DMS114 treated with DMSO at 0.1 percent for 48 hours (cell line): ENCODE data around the gene ZNF593.

Experiments
- DNase-seq: peaks from one replicate; lab custom pipeline; 2025; ENCODE audit not compliant: unreplicated experiment; lab: John Stamatoyannopoulos, UW

ZNF593 gene

GRCh38 chr1:26168410-26169197 lies 1.1 kb upstream of the ZNF593 start, which contains the start of gene C1orf232:
Gene C1orf232 (minus strand): TSS chr1:26168963. CDS start chr1:26168499, 464 bp downstream.
- no peak for DNase-seq

- no peak for DNase-seq
These were observed 532 bp upstream of the ZNF593 start for GRCh38 chr1:26169198-26169554.

- no peak for DNase-seq
These were observed 739 bp downstream of the ZNF593 start for GRCh38 chr1:26170472-26170821.

DNA sequence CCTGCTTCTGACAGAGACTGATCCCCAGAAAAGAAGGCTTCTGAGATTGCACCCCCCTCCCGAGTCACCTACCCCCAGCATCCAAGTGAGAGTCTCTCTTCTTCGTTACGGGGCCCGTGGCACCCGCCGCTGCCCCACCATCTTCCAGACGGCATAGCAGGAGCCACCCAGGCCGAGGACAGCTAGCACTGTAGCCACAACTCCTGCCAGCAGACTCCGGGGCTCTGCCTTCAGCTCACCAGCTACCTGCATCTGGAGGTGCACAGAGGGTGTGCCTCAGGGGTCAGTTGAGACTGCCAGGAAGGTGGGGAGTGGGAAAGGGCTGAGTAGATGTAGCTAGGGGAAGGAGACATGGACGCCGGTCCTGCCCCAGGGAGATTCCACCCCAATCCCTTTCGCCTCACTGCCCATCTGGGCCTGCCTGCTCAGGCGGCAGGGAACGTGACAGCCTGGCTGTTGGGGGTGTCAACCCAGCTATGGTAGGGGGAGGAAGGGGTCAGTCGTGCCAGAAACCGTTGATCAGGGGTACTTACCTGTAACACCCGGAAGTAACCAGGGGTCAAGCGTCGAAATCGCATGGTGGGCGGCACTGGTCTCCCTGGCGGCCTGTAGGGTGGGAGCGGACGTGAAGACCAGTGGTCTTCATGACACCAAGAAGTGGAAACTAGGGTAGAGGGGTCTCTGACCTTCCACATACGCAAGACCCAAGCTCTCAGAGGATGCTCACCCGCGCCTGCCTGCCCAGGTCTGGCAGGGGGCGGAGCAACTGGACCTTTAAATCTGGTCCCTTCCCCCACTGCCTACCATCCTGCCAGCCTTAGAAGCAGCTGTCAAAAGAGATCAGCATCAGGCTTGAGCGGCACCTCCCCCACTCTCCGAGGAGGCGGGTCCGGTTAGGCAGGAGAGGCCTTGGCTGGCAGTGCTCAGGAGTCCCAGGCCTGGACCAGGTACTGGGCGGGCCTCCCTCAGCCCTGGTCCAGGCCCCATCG lies 1.7 kb downstream of the ZNF593 start, which contains the start of gene ZNF593OS:
Gene ZNF593OS, minus strand, starts transcription at position 749 of the 989 bp plus-strand sequence. Its CDS starts 171 bp downstream, at position 578.
- DNase-seq: no peak

DNA sequence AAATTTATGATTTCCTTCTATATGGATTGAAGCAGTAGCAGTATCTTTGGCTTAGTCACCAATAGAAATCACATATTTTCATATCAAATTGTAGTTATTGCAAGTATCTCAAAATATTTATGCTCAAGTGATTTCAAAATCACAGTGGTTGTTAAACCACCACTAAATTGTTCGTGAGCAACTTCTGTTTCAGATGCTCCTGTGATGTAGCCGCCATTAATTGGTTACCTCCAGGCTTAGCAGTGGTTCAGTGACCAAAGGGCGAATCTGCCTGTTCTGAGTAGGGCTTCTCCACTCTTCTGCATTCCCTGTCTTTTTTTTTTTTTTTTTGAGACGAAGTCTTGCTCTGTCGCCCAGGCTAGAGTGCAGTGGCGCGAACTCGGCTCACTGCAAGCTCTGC lies 5.6 kb downstream of the ZNF593 start:
- no peak for DNase-seq

GRCh38 chr1:26177182-26177684 lies 7.5 kb downstream of the ZNF593 start, which contains the start of gene CNKSR1:
Gene CNKSR1 (plus strand): TSS chr1:26177491. CDS start chr1:26177548, 57 bp downstream.
- DNase-seq: no peak

GRCh38 chr1:26180010-26180506 lies 10.3 kb downstream of the ZNF593 start:
- no peak for DNase-seq

- DNase-seq: no peak
These were observed 12.1 kb downstream of the ZNF593 start for GRCh38 chr1:26181586-26182382.

GRCh38 chr1:26182383-26182696 lies 12.6 kb downstream of the ZNF593 start:
- DNase-seq: no peak

- DNase-seq: no peak
These were observed 14.4 kb downstream of the ZNF593 start for GRCh38 chr1:26184086-26184485.

DNA sequence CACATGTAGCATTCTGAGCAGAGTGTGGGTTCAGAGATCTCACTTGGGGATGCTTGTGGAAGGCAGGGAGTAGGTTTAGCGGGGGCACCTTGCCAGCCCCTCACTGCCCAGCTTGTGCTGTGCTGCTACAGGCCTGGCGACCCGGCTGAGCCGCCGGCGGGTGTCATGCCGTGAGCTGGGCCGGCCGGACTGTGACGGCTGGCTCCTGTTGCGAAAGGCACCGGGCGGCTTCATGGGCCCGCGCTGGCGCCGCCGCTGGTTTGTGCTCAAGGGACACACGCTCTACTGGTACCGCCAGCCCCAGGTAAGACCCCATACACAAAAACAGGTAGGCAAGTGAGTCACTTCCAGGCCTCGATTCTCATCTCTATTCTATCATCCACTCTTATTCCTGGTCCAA lies 15.2 kb downstream of the ZNF593 start:
- DNase-seq: no peak

DNA sequence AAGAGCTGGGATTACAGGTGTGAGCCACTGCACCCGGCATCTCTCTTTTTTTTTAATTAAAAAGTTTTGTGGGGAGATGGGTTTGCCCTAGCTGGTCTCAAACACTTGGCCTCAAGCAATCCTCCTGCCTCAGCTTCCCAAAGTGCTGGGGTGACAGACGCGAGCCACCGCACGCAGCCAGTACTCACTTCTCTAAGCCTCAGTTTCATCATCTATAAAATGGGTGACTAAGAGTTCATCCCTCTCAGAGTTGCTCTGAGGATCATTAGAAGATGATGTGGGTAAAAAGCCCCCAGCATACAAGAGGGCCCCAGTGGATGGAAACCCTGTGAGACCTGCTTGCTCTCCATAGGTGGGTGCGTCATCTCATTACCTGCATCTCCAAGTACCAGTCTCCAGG lies 18.2 kb downstream of the ZNF593 start:
- DNase-seq: no peak

DNA sequence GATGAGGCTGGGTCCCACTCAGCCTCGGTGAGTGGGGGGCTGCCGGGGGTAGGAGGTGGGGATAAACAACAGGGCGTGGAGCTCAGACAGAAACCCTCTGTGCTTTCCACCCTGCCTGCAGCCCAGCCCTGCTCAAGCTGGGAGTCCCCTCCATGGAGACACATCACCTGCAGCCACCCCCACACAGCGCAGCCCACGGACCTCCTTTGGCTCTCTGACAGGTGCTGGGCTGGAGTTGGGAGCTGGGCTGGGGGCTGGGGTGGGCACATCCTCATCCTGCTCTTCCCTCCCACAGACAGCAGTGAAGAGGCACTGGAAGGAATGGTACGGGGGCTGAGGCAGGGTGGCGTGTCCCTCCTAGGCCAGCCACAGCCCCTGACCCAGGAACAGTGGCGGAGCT lies 18.8 kb downstream of the ZNF593 start:
- no peak for DNase-seq

DNA sequence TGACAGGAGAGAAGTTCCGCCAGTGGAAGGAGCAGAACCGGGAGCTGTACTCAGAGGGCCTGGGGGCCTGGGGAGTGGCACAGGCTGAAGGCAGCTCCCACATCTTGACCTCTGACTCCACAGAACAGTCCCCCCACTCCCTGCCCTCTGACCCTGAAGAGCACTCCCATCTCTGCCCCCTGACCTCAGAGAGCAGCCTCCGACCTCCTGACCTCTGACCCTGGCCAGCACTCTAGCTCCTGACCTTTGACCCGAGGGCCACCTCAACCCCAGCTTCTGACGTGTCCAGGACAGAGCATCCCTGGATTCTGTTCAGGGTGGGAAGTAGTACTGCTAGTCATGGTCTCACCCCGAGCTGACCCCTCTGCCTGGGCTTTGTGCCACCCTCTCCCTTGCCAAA lies 19.6 kb downstream of the ZNF593 start:
- DNase-seq: no peak

DNA sequence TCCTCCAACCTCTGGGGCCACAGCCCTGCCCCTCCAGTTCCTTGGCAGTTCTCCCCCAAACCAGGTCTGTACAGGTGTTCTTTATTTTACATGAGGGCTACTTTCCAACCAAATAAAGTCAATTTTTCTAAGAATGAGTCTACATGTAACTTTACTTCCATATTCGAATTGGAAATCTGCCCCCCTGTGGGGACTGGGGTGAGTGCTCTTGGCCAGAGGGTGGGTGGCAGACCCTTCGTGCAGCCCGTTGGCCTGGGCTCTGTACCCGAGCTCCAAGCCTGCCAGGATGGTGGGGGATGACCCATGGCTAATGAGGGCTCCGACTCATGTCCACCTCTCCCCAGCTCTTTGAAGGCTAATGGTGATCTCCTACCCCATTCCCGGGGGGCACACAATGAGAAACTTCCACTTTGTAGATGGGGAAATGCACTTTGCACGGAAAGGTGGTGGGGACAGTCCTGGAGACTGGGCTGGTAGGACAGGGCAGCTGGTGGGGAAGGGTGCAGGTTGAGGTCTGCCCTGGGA lies 20.1 kb downstream of the ZNF593 start:
- DNase-seq: no peak

DNA sequence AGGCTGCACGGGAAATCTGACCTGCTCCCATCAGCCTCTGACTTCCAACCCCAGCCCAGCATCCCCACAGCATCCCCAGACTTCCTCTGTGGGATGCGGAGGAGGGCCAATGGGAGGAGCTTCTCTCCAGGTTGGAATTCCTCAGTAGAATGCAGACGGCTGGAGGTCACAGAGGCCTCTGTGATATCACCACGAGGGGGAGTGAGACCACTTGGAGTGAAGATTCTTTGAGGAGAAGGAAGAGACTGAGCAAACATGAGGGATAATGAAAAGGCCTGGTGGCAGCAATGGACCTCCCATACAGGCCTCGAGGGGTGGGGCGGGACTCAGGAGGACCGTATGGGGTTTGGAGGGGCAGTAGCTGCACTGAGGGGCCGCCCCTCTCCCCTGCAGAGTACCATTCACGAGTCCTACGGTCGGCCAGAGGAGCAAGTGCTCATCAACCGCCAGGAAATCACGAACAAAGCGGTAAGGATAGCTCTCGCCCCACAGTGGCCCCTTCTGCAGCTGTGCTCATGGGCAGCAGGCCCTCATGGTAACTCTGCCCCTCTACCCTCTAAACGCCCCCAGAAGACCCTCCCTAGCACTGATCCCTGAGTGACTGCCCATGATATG lies 20.8 kb downstream of the ZNF593 start, which contains the start of gene CATSPER4:
Gene CATSPER4, plus strand, starts transcription at position 230 of the 615 bp plus-strand sequence. Its CDS starts 26 bp downstream, at position 256.
- no peak for DNase-seq

GRCh38 chr1:26191739-26192138 lies 22.0 kb downstream of the ZNF593 start:
- no peak for DNase-seq

DNA sequence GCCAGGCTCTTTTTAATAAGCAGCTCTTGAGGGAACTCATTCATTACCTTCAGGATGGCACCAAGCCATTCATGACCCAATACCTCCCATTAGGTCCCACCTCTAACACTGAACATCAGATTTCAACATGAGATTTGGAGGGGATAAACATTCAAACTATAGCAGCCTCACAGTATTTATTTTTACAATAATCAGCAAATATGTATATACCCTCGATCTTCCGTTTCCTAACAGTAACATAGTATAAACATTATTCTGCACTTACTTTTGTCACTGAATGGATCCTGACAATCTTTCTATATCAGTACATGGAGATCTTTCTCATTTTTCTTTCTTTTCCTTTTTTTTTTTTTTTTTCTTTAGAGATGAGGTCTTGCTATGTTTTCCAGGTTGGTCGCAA lies 26.1 kb downstream of the ZNF593 start:
- no peak for DNase-seq

- no peak for DNase-seq
These were observed 27.6 kb downstream of the ZNF593 start for GRCh38 chr1:26197301-26197700.

DNA sequence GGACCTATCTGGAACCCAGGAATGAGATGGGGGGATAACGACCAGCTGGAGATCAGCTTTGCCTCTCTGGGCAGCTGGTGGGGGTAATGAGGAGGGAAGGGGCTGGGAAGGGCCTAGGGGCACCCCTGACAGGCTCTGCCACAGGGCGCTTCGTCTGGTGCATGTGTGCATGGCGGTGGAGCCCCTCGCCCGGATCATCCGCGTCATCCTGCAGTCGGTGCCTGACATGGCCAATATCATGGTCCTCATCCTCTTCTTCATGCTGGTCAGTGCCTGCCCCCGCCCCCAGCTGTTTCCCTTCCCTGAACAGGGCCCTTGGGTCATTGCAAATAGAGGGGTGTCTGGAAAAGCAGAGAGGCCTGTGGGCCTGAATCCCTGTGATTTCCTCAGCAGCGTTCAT lies 28.1 kb downstream of the ZNF593 start:
- no peak for DNase-seq
